VCaP (cell line): ENCODE measurements around the gene ENPP1.
A peak's percentile ranks its signal among the peaks of the same experiment; 100 is the strongest.

Experiments used
- H3K27ac ChIP-seq: fragments of 450-650 bp; 2 replicates; pipeline ENCODE4 v1.5.1; 2017
- TF ChIP-seq, protein P1 (sequence below): fragments of 450-650 bp; conservative IDR thresholded peaks from 2 replicates; pipeline ENCODE4 v1.5.1; 2017; ENCODE audit warnings: mild to moderate bottlenecking, moderate library complexity

The ENPP1 gene

DNA sequence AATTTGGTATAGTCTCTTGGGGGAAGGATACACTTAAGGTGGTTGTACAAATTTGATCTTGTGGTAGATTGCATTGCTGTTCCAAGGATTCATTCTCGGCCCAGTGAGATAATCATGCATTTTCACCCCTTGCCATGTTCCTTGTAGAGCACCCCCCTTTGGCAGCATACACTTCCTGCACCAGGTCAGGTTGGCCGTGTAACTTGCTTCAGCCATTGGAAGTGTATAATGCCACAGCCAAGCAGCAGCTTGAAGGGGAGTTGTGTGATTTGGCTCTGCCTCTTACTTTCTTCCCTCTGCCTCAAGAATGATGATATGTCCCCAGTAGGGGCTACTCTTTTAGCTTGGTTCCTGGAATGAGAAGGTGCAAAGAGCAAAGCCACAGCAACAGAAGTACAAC lies 121.4 kb downstream of the ENPP1 start:
- H3K27ac ChIP-seq, result no peak overlapping the region
- TF ChIP-seq, protein P1, sequence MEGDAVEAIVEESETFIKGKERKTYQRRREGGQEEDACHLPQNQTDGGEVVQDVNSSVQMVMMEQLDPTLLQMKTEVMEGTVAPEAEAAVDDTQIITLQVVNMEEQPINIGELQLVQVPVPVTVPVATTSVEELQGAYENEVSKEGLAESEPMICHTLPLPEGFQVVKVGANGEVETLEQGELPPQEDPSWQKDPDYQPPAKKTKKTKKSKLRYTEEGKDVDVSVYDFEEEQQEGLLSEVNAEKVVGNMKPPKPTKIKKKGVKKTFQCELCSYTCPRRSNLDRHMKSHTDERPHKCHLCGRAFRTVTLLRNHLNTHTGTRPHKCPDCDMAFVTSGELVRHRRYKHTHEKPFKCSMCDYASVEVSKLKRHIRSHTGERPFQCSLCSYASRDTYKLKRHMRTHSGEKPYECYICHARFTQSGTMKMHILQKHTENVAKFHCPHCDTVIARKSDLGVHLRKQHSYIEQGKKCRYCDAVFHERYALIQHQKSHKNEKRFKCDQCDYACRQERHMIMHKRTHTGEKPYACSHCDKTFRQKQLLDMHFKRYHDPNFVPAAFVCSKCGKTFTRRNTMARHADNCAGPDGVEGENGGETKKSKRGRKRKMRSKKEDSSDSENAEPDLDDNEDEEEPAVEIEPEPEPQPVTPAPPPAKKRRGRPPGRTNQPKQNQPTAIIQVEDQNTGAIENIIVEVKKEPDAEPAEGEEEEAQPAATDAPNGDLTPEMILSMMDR, result no peak

DNA sequence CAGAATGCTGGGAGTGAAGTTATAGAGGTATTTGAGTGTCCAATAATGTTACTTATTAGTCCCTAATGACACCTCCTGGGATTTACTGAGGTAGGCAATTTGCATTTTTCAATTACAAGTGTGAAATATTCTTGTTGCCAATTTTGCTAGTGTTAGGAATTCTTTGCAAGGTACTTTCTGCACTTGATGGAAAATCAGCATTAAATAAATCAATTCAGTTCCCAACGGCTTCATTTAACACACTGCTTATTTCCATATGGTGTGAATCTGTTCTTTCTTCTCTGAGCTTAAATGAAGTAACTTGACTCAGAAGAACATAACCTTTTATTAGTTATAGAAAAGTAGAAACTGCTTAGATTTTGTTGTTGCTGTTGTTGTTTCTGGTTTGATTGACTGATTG lies 122.2 kb downstream of the ENPP1 start:
- H3K27ac ChIP-seq, result no peak overlapping the region
- TF ChIP-seq, protein P1, result no peak

DNA sequence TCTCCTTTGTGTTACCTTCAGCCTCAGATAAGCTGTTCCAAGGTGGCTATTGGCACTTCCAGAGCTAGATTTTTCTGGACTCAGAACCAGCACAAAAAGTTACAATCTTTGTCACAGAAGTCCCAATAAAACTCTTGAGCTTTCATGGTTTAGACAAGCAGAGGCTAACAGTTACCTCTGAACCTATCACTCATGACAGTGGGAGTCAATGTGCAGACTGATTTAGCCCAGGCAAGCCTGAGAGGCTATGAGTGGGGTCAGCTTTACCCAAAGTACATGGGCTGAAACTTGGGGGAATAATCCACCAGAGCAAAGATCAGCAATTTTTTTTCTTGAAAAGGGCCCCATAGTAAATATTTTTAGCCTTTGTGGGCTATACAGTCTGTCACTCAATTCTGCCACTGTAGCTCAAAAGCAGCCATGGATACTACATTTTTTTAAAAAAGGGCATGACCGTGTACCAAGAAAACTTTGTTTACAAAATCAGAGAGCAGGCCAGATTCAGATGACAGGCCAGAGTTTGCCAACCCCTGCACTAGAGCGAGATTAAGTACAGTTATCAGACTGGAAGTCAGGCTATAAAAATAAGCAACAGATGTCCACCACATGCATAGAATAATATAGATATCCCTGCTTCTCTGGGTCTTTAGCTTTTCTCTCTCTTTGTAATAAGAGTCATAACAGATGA lies 123.4 kb downstream of the ENPP1 start:
- no peak overlapping the region for H3K27ac ChIP-seq
- TF ChIP-seq, protein P1, result no peak

DNA sequence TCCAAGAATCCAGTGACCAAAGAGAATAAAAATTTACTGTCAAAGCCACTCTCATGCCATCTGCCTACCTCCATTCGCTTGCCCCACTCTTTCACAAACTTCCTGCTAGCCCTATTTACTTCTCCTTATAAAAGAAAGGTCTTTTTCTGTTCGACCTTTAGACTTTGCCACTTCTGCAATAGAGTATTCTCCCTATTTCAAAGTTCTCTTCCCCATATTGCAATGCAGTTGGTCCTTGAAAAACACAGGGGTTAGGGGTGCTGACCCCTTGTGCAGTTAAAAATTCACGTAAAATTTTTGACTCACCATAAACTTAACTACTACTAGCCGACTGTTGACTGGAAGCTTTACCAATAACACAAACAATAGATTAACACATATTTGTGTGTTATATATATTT lies 128.3 kb downstream of the ENPP1 start:
- TF ChIP-seq, protein P1, result no peak
- no peak overlapping the region for H3K27ac ChIP-seq

DNA sequence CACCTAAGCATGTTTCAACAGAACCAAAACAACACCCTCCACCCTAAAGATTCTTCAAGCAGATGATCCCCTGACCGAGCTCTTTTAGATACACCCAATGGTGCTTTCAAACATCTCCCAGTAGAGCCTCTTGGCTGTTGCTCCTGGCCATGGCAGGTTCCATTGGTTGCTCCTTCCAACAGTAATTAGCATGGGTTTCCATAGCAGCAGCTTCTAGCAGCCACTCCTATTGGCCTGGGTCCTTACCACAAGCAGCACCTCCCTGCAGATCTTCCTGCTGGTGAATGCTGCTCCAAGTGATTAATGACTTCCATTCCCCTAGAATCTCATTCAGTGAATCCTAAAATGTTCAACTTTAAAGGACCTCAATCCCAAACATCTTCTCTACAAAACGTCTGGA lies 129.4 kb downstream of the ENPP1 start:
- no peak overlapping the region for H3K27ac ChIP-seq

GRCh38 chr6:131937703-131938631 lies 130.1 kb downstream of the ENPP1 start:
- TF ChIP-seq, protein P1, result no peak
- H3K27ac ChIP-seq, result peak overlapping the region; percentile 3; the same call in 1 of the 2 replicates

More for the DNA sequence above, 129.4 kb downstream of the ENPP1 start:
- TF ChIP-seq, protein P1, result no peak
